NCI-H82 (cell line): ENCODE results near the gene WNT7A.

Experiments
- DNase-seq: peaks from one replicate; lab custom pipeline; 2025; lab: John Stamatoyannopoulos, UW

WNT7A gene

DNA sequence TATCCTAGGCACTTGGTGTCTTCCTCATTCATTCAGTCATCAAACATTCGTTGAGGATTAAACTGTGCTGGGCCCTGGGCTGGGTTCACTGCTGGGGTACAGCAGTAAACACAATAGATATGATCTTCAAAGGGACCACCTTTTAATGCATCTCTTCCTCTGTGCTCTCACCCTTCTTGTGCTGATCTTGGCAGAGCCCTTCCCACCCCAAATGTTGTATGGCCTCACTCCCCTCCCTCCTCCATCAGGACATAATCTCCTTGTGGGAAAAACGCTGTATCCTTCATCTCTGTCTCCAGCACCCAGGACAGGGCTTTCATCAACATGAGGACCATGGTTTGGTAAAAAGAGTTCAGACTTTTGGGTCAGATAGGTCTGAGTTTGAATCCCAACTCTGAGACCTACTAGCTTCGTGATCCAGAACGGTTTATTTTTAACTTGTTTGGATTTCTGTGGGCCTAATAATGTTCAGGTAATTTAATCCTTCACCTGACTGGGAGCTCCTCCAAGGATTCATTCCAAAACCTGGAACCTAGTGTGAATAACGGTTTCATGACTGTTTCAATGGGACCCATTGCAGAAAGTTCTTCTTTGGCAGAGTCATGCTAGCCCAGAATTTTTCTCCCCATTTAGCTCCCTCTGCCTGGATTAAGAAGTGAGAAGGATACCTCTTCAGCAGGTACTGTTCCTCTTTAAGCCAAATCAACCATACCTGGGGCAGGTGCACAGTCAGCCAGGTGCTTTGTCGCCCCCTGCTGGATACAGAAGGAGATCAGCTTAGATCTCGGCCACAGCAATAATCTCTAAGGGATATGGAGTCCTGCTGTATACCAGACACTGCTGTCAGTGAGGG is 5.2 kb upstream of the WNT7A start:
- DNase-seq: peak; percentile 64

DNA sequence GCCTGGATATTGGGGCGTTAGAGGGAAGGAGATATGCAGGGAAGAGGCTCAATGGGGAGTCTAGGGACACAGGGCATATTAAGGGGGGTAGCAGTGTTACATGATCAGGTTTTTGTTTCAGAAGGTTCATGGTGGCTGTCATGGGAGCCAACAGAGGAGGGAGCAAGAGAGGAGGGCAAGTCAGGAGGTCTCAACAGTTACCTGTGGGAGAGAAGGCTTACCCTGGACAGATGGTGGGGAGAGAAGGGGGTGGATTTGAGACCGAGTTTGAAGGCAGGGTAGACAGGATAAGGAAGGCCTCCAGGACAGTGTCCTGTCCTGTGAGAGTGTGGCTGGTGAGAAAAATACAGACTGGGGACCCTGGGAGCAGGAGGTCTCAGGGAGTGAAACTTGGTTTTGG is 3.8 kb upstream of the WNT7A start:
- DNase-seq: no peak

DNA sequence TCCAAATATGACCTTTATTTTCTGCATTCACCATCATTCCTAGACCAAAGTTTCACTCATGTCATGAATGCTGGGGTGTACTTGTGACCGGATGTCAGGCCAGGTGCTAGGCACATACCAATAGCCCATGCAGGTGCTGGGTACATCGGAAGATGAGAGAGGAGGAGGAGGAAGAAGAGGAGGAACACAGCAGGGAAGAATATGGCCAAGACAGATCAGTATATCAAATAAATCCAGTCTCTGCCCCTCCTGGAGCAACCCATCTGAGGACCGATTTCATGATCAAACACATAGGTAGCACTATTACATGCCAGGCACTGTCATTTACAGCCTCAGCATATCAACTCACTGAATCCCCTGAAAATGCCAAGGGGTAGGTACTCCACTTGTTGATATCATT is 3.0 kb upstream of the WNT7A start:
- no peak for DNase-seq

DNA sequence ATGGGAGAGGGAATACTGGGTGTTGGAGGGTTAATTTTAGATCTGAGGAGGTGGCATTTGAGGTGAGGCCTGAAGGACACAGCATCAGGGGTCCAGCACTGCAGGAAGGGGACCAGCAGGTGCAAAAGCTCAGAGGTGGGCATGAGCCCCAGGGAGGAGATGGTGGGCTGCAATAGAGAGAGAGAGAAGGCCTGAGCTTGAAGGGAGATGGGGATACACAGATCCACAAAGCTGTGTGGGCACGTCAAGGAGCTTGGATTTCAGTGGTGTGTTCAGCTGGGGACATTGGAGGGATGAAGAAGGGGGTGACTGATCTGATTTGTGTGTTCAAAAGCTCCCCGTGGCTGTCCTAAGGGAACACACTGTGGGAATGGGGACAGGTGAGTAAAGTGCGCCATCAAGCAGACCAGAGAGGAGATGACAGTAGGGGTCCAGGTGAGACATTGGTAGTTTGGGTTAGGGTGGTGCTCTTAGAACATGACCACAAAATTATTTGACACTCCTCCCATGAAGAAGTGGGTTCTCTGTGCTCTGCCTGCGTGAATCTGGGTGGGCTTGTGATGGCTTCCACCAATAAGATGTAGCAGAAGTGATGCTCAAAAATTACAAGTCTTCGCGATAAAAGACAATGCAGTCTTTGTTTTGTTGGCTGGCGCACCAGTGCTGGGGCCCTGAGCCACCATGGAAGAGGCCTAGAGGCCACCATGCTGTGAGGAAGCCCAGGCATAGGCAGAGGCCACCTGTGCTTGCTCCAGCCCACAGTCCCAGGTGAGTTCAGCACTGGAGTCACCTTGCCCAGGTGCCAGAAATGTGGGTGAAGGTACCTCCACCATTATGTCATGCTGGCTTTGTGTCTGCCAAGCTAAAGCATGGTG is 1.9 kb upstream of the WNT7A start:
- no peak for DNase-seq

DNA sequence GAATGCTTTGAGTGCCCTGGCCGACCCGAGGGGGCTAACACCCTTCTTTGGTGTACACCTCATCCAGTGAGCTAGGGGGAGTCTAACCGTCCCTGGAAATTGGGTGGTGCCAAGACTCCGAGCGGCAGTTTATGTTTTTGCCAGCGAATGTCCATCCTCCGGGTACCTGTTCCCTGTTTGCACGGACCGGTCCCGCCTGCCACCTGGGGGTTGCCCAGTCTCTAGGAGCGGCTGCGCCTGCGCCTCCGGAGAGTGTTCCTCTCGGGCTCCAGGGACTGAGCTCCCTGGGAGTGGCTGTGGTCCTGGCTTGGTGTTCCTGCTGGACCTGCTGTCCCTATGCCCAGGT is 913 bp upstream of the WNT7A start:
- no peak for DNase-seq

DNA sequence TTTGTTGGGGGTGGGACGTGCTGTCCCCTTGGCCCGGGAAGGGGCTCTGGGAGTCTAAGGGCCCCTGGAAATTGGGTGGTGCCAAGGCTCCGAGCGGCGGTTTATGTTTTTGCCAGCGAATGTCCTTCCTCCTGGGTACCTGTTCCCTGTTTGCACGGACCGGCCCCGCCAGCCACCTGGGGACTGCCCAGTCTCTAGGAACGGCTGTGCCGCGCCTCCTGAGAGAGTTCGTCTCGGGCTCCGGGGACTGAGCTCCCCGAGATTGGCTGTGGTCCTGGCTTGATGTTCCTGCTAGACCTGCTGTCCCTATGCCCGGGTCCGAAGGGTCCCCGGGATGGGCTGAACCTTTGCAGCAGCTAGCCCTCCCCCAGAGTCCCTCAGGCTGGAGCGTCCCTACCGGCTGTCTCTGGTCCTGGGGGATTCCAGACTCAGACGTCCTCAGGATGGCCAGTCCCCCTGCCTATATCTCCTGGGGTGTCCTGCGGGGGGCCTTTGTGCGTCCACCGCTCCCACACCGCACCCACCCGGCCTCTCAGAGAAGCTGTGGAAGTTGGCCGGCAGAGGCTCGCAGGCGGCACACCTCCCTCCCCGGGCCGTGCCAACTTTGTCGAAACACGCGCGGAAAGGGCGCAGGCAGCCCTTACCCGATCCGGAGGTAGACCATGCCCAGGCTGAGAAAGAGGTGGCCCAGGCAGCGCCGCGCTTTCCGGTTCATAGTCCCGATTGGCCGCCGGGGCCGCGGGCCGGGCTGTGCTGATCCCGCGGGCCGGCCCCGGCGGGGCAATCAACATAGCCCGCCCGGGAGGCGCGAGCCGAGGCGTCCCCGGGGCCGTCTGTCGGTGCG is 547 bp downstream of the WNT7A start:
- DNase-seq: no peak

DNA sequence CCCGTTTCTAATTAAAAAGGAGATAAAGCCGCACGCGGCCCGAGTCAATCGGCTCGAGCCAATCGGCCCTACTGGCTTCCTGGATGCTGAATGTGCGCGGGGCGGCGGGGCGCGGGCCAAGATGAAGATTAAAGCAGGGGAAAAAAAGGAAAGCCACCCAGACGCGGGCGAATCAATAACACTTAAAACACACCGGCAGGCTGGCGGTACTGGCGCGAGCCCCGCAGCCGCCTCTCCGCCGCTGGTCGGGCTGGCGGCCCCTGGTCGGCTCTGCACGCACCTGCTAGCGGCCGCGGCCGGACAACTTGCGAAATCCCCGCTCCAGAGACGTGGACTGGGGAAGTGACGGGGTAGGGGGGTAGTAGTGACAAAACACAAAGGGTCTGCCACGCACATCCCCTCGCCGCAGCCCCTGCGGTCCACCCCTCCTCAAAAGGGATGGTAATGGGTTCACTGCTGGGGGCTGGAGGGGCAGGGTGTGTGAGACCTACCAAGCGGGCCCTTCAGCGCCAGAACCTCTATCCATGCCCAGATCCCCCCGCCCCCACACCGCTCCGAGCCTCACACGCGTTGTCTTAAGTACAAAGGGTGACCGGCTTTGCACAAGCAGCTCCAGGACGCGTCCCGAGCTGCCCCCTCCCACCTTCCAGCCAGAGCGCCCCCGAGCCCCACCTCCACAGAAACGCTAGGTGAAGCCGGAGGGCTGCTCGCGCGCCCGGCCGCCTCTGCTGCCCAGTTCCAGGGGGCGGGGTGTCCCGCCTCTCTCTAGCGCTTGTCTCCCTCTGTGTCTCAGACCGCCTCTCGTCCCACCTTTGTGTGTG is 1.4 kb downstream of the WNT7A start:
- DNase-seq: peak; percentile 34

DNA sequence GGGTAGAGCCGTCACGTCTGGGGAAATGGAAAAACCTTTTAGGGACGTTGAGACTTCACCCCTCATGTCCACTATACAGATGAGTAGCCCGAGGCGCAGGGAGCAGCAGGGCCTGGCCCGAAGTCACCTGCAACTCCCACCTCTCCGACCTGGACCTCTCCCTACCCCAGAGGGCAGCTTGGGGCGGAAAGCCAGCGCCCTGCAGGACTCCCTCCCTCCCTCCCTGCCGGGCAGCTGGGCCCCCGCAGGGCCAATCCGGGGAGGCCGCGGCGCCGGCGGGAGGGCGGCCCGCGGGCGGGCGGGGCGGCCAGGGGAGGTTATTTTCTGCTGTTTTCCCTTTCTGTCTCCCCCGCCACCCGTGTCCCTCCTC is 2.0 kb downstream of the WNT7A start:
- no peak for DNase-seq

DNA sequence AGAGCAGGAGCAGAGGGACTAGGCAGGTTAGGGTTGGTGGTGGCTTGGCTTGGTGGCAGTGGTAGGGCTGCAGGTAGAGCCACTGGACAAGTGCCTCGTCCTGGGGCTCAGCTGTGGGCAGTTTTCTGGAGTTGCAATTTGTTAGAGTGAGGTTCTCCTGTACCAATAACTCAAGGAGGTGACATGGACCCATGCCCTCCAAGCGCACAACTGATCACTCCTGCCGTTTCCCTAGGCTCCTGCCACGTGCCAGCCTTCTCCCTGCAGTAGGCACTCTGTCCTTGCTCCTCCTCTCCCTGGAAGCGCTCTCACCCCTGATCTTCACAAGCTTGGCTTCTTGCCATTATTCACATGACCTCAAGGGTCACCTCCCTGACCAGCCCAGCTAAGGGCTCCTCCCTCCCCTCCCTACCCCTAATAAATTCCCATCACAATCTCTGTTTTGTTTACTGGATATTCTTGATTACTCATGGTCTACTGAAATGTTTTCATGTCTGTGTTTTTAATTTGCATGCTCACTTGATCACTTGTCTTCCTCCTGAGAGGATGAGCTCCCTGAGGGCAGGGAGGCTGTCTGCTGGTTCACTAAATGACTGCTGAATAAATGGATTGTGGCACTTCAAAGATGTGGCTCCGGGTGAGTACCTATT is 3.3 kb downstream of the WNT7A start:
- no peak for DNase-seq

DNA sequence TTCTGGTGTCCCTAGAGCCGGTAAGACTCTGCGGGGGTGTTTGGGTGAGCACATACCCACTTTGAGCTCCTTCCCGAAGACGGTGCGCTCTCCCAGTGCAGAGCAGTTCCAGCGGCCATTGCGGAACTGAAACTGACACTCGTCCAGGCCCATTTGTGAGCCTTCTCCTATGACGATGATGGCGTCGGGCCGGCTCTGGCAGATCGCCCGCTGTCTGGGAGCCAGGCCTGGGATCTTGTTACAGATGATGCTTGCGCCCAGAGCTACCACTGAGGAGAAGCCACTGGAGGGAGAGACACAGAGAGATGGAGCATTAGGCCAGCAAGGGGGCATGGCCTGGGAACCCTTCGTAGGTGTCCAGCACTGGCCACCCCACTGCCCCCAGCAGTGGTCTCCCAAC is 5.0 kb downstream of the WNT7A start:
- DNase-seq: no peak

DNA sequence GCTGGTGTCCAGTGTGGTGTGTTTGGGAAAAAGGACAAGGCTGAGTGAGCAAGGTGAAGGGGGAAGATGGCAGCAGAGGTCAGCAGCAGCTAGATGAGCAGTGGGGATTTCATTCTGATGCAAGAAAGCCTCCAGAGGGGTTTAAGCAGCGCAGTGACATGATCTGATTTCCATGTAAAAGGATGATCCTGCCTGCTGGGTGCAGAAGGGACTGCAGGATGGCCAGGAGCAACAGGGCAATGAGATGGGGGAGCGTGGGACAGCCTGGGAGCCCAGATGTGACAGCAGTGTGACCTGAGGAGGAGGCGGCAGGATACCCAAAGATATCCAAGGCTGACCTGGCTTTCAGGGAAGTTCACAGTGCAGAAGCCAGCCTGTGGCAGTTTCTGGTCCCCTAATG is 6.1 kb downstream of the WNT7A start:
- peak; percentile 20 for DNase-seq

DNA sequence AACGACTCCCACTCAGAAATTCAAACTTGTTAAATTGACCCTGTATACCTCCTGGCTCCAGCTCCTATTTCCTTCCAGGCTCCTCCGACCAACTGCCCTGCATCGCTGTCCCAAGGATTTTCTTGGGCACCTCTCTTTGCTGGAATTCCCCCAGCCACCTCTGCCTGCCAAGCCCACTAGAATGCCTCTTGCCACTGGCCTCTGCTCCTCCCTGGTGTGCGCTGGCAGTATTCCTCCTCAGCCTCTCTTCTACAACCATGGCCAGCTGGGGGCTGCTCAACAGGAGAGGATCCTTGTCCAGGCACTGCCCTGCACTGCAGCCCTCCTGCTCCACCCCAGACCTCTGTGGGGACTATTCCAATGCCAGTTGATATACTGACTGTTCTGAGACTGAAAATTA is 7.4 kb downstream of the WNT7A start:
- DNase-seq: no peak

DNA sequence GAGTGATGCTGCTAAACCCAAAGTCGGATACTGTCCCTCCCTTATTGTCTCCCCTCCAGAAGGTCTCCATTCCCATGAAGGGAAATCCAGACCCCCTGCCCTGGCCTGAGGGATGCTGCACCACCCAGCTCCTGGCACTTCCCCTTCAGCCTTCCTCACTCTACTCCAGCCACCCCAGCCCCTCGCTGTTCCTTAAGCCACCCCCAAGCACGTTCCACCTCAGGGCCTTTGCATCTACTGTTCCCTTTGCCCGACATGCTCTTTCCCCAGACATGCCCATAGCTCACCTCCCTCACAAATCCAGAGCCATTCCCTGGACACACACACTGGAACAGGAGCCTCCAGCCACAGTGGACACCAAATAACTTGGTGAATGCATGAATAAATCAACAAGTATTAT is 8.1 kb downstream of the WNT7A start:
- no peak for DNase-seq

DNA sequence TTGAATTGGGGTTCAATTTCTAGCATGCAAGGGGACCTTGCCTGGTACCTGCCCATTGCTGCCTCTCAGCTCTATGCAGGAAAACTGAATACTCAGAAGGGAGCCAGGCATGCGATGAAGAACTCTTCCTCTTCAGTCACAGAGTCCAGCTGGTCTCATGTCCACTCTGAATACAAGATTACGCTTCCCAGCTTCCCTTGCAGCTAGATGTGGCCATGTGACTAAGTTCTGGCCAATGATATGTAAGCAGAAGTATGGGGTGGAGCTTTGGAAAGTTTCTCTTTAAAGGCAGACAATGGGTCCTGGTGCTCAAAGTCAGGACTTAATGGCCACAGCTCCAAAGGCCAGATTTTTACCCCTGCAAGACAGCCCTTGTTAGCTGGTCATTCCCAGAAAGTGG is 9.0 kb downstream of the WNT7A start:
- DNase-seq: no peak

DNA sequence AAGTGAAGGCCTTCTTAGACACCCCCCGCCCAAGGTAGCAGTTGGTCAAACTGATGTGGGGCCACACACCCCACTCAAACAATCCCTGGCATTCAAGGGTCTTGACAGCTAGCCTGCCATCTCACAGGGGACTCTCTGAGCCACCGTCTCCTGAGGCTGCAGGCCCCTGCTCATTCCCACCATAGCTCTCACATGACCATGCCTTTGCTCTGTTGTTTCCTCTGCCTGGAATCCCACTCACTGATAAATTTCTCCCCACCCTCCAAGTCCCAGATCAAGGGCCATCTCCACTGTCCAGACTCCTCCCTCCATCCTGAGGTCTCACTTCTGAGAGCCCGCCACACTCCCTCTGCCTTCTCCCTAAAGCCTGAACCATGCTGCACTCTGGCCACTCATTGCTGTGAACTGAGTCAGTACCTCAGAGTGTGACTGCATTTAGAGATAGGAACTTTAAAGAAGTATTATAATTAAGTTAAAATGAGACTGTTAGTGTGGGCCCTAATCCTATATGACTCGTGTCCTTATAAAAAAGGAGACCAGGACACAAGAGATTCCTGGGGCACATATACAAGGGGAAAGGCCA is 10.0 kb downstream of the WNT7A start:
- DNase-seq: no peak

DNA sequence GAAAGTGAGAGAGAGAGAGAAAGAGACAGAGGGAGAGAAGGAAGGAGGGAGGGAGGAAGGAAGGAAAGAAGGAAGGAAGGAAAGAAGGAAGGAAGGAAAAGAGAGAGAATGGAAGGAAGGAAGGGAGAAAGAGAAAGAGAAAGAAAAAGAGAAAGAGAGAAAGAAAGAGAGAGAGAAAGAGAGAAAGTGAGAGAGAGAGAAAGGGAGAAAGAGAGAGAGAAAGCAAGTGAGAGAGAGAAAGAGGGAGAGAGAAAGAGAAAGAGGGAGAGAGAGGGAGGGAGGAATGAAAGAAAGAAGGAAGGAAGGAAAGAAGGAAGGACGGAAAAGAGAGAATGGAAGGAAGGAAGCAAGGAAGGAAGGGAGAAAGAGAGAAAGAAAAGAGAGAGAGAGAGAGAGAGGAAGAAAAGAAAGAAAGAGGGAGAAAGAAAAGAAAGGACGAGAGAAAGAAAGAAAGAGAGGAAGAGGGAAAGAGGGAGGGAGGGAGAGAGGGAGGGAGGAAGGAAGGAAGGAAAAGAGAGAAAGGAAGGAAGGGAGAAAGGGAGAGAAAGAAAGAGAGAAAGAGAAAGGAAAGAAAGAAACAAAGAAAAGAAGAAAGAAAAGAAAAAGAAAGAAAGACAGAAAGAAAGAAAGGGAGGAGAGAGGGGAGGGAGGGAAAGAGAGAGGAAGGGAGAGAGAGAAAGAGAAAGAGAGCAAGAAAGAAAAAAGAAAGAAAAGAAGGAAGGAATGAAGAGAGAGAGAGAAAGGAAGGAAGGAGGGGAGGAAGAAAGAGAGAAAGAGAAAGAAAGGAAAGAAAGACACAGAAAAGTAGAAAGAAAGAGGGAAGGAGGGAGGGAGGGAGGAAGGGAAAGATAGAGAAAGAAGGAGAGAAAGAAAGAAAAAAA is 10.8 kb downstream of the WNT7A start:
- DNase-seq: no peak

DNA sequence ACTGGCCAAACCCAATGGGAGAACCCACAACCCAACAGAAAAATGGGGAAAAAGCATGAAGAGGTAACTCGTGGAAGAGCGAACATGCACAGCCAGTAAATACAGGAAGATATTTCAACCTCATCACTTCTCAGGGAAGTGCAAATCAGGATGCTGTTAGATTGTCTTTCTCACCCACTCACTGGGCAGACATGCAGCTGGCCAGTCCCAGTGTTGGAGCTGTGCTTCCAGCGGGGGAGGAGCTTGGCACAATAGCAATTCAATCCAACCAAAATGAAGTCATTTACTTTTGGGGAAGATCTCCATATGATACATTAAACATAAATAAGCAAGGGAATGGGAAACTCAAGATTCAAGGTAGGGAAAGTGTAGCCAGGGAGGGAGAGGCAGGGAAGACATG is 12.1 kb downstream of the WNT7A start:
- no peak for DNase-seq

DNA sequence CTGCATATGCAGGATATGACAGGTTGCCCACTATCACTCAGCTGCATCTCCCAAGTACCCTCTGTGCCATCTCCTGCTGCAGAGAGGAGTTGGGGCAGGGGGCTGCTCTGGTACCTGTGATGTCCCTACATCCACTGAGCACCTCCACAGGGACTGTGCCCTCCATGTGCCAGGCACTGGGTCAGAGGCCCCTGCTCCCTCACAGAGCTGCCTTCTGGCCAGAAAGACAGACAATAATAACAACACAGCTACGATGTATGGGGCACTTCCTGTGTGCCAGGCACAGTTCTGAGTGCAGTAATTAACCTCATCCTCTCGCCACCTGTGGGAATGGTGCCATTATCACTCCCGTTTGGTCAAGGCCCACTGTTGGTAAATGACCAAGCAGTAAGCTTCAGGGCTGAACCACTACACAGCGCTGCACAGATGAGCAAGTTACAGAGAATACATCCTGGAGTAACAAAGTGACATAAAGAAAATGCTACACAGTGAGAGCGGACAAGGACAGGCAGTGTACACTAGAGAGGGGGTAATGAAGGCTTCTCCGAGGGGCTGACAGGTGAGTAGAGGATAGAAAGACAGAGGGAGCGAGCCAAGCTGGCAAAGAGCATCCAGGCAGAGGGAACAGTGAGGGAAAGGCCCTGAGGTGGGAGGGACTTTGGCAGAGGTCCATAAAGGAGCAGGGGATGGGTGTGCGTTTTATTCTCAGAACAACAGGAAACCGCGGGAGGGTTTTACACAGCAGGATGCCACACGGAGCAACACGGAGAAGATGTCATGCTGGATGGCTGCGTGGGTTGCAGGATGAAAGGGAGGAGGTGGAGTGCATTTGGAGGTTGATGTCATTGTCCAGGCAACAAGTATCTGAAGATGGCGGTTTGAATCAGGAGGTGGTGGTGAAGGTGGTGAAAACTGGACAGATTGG is 13.6 kb downstream of the WNT7A start:
- DNase-seq: no peak

DNA sequence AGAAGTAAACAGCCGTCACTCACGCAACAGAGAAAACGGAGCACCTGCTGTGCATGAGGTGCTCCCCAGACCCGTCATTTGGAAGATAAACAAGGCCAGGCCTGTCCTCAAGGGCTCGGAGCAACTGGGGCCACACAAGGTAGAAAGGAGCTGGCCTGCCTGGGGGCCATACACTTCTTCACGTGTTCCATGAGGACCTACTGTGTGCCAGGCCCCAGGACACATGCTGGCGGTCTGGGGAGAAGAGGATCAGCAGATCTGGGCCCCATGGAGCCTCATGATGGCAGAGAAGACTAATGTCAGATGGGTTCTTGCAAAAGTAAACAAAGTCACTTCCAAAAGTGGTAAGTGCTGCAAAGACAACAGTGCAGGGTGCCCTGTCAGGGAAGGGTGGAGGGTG is 14.3 kb downstream of the WNT7A start:
- no peak for DNase-seq
